IPS-20b (cell line): ENCODE data around the gene OR2AG2.

Experiments used
- H3K27ac ChIP-seq: one replicate; pipeline ENCODE4 v1.5.1; 2013; ENCODE audit warnings: low read length
- H3K27me3 ChIP-seq: 2 replicates; pipeline ENCODE4 v1.6.1; 2013; ENCODE audit warnings: mild to moderate bottlenecking, low read length, inconsistent platforms; ENCODE audit not compliant: insufficient read depth
- H3K36me3 ChIP-seq: 2 replicates; pipeline ENCODE4 v1.6.1; 2013; ENCODE audit warnings: low read depth, mild to moderate bottlenecking, inconsistent platforms, low read length, moderate library complexity; ENCODE audit not compliant: insufficient read depth
- H3K4me1 ChIP-seq: 2 replicates; pipeline ENCODE4 v1.6.1; 2013; ENCODE audit warnings: mild to moderate bottlenecking, control low read depth, inconsistent platforms, low read length, moderate library complexity; ENCODE audit not compliant: insufficient read depth
- H3K4me3 ChIP-seq: 2 replicates; pipeline ENCODE4 v1.5.1; 2013; ENCODE audit warnings: mild to moderate bottlenecking, low read length, inconsistent platforms
- H3K9ac ChIP-seq: 2 replicates; pipeline ENCODE4 v1.6.1; 2013; ENCODE audit warnings: low read depth, mild to moderate bottlenecking, inconsistent platforms, low read length, moderate library complexity
- H3K9me3 ChIP-seq: 2 replicates; pipeline ENCODE4 v1.6.1; 2013; ENCODE audit warnings: mild to moderate bottlenecking, low read depth, low read length, inconsistent platforms; ENCODE audit not compliant: insufficient read depth

The OR2AG2 gene

GRCh38 chr11:6778518-6778917, 6.7 kb upstream of the OR2AG2 start:
- no peak overlapping the region for H3K9ac ChIP-seq
- no peaks in the 10 kb centered on the region for H3K4me1 ChIP-seq
- no peaks in the 10 kb centered on the region for H3K27me3 ChIP-seq
- H3K36me3 ChIP-seq = no peaks in the 10 kb centered on the region
- H3K4me3 ChIP-seq = no peak overlapping the region
- H3K27ac ChIP-seq = no peak overlapping the region
- H3K9me3 ChIP-seq = no peaks in the 10 kb centered on the region

- no peaks in the 10 kb centered on the region for H3K36me3 ChIP-seq
- no peak overlapping the region for H3K27ac ChIP-seq
- H3K4me3 ChIP-seq = no peak overlapping the region
- H3K9me3 ChIP-seq = no peaks in the 10 kb centered on the region
- no peak overlapping the region for H3K9ac ChIP-seq
- H3K4me1 ChIP-seq = no peaks in the 10 kb centered on the region
- no peaks in the 10 kb centered on the region for H3K27me3 ChIP-seq
Measured at GRCh38 chr11:6757373-6757967, 14.3 kb downstream of the OR2AG2 start.

GRCh38 chr11:6755953-6756347, 15.8 kb downstream of the OR2AG2 start:
- Histone ChIP-seq H3K4me1 (no peaks in the 10 kb centered on the region), H3K9ac (no peak overlapping the region), H3K9me3 (no peaks in the 10 kb centered on the region), H3K27ac (no peak overlapping the region), H3K4me3 (no peak overlapping the region), H3K27me3 (no peaks in the 10 kb centered on the region), H3K36me3 (no peaks in the 10 kb centered on the region)

- Histone ChIP-seq H3K36me3 (no peaks in the 10 kb centered on the region), H3K4me1 (no peaks in the 10 kb centered on the region), H3K9me3 (no peaks in the 10 kb centered on the region), H3K27ac (no peak overlapping the region), H3K4me3 (no peak overlapping the region), H3K9ac (no peak overlapping the region), H3K27me3 (no peaks in the 10 kb centered on the region)
Measured at GRCh38 chr11:6755303-6755952, 16.3 kb downstream of the OR2AG2 start.

GRCh38 chr11:6747097-6747668, 24.6 kb downstream of the OR2AG2 start:
- no peaks in the 10 kb centered on the region for H3K9me3 ChIP-seq
- no peaks in the 10 kb centered on the region for H3K36me3 ChIP-seq
- H3K9ac ChIP-seq = no peak overlapping the region
- H3K27ac ChIP-seq = no peak overlapping the region
- H3K4me3 ChIP-seq = no peak overlapping the region
- no peaks in the 10 kb centered on the region for H3K4me1 ChIP-seq
- H3K27me3 ChIP-seq = no peaks in the 10 kb centered on the region

GRCh38 chr11:6746626-6747025, 25.1 kb downstream of the OR2AG2 start:
- no peak overlapping the region for H3K9ac ChIP-seq
- no peaks in the 10 kb centered on the region for H3K27me3 ChIP-seq
- H3K4me3 ChIP-seq = no peak overlapping the region

GRCh38 chr11:6746086-6746618, 25.6 kb downstream of the OR2AG2 start:
- H3K4me3 ChIP-seq = no peak overlapping the region

More at GRCh38 chr11:6746626-6747025, 25.1 kb downstream of the OR2AG2 start:
- Histone ChIP-seq H3K36me3 (no peaks in the 10 kb centered on the region), H3K27ac (no peak overlapping the region), H3K9me3 (no peaks in the 10 kb centered on the region), H3K4me1 (no peaks in the 10 kb centered on the region)

GRCh38 chr11:6745465-6746015, 26.2 kb downstream of the OR2AG2 start:
- Histone ChIP-seq H3K27me3 (no peaks in the 10 kb centered on the region), H3K27ac (no peak overlapping the region), H3K36me3 (no peaks in the 10 kb centered on the region), H3K4me1 (no peaks in the 10 kb centered on the region), H3K9ac (no peak overlapping the region), H3K9me3 (no peaks in the 10 kb centered on the region), H3K4me3 (no peak overlapping the region)

More at GRCh38 chr11:6746086-6746618, 25.6 kb downstream of the OR2AG2 start:
- Histone ChIP-seq H3K4me1 (no peaks in the 10 kb centered on the region), H3K9ac (no peak overlapping the region), H3K27ac (no peak overlapping the region), H3K9me3 (no peaks in the 10 kb centered on the region), H3K36me3 (no peaks in the 10 kb centered on the region), H3K27me3 (no peaks in the 10 kb centered on the region)

GRCh38 chr11:6745018-6745417, 26.8 kb downstream of the OR2AG2 start:
- no peak overlapping the region for H3K27ac ChIP-seq
- H3K4me3 ChIP-seq = no peak overlapping the region
- H3K27me3 ChIP-seq = no peaks in the 10 kb centered on the region
- no peaks in the 10 kb centered on the region for H3K36me3 ChIP-seq
- H3K9ac ChIP-seq = no peak overlapping the region
- no peaks in the 10 kb centered on the region for H3K4me1 ChIP-seq
- no peaks in the 10 kb centered on the region for H3K9me3 ChIP-seq

GRCh38 chr11:6742260-6742659, 29.5 kb downstream of the OR2AG2 start:
- H3K9ac ChIP-seq = no peak overlapping the region
- H3K27me3 ChIP-seq = no peaks in the 10 kb centered on the region
- no peak overlapping the region for H3K27ac ChIP-seq
- no peak overlapping the region for H3K4me3 ChIP-seq
- H3K4me1 ChIP-seq = no peaks in the 10 kb centered on the region
- H3K36me3 ChIP-seq = no peaks in the 10 kb centered on the region
- H3K9me3 ChIP-seq = no peaks in the 10 kb centered on the region

- H3K36me3 ChIP-seq = no peaks in the 10 kb centered on the region
- no peaks in the 10 kb centered on the region for H3K4me1 ChIP-seq
- H3K27ac ChIP-seq = no peak overlapping the region
- no peaks in the 10 kb centered on the region for H3K27me3 ChIP-seq
- no peaks in the 10 kb centered on the region for H3K9me3 ChIP-seq
- H3K9ac ChIP-seq = no peak overlapping the region
- no peak overlapping the region for H3K4me3 ChIP-seq
Measured at GRCh38 chr11:6738590-6738989, 33.2 kb downstream of the OR2AG2 start.
